GM12801 (cell line): ENCODE measurements around the gene PPP1R3G.

Experiments
- CTCF ChIP-seq: IDR thresholded peaks from one replicate; pipeline ENCODE4 v1.5.1; 2011; ENCODE audit warnings: control low read depth; ENCODE audit not compliant: insufficient read length; ENCODE audit errors: extremely low read depth

The PPP1R3G gene

GRCh38 chr6:5121956-5122355 is 36.8 kb downstream of the PPP1R3G start:
- no peak for TF ChIP-seq CTCF

GRCh38 chr6:5122504-5123112 is 37.5 kb downstream of the PPP1R3G start:
- no peak for TF ChIP-seq CTCF

GRCh38 chr6:5123296-5124143 is 38.4 kb downstream of the PPP1R3G start:
- TF ChIP-seq CTCF: no peak

GRCh38 chr6:5124526-5124925 is 39.4 kb downstream of the PPP1R3G start:
- TF ChIP-seq CTCF: no peak

GRCh38 chr6:5125152-5126006 is 40.2 kb downstream of the PPP1R3G start:
- TF ChIP-seq CTCF: no peak

- no peak for TF ChIP-seq CTCF
These were observed 41.1 kb downstream of the PPP1R3G start for GRCh38 chr6:5126214-5126613.

GRCh38 chr6:5127106-5127687 is 42.1 kb downstream of the PPP1R3G start:
- no peak for TF ChIP-seq CTCF
